GM06990 (cell line): ENCODE results near the gene ETV6.
A peak's percentile ranks its signal among the peaks of the same experiment; 100 is the strongest.

Experiments used
- DNase-seq: peaks from one replicate; pipeline ENCODE4 v3.0.0-alpha.2; 2011; ENCODE audit not compliant: insufficient read length; ENCODE audit errors: extremely low read depth
- H3K27me3 ChIP-seq: replicated peaks from 2 replicates; pipeline ENCODE4 v1.6.0; 2011; ENCODE audit warnings: low read length; ENCODE audit not compliant: control insufficient read depth, insufficient read depth
- H3K36me3 ChIP-seq: 2 replicates; pipeline ENCODE4 v1.5.1; 2011; ENCODE audit warnings: low read length; ENCODE audit not compliant: control insufficient read depth, insufficient read depth
- H3K4me3 ChIP-seq: replicated peaks from 2 replicates; pipeline ENCODE4 v1.5.1; 2011; ENCODE audit warnings: low read depth, mild to moderate bottlenecking, control low read depth, low read length
- TF ChIP-seq, protein P1 (sequence below): IDR thresholded peaks from 2 replicates; pipeline ENCODE4 v1.5.1; 2011; ENCODE audit warnings: low read length, control low read depth, mild to moderate bottlenecking, inconsistent platforms; ENCODE audit not compliant: insufficient read depth, poor library complexity, severe bottlenecking

ETV6 gene

GRCh38 chr12:11648514-11649412 lies 711 bp upstream of the ETV6 start:
- H3K4me3 ChIP-seq = peak overlapping the region; percentile 75
- TF ChIP-seq, protein P1, sequence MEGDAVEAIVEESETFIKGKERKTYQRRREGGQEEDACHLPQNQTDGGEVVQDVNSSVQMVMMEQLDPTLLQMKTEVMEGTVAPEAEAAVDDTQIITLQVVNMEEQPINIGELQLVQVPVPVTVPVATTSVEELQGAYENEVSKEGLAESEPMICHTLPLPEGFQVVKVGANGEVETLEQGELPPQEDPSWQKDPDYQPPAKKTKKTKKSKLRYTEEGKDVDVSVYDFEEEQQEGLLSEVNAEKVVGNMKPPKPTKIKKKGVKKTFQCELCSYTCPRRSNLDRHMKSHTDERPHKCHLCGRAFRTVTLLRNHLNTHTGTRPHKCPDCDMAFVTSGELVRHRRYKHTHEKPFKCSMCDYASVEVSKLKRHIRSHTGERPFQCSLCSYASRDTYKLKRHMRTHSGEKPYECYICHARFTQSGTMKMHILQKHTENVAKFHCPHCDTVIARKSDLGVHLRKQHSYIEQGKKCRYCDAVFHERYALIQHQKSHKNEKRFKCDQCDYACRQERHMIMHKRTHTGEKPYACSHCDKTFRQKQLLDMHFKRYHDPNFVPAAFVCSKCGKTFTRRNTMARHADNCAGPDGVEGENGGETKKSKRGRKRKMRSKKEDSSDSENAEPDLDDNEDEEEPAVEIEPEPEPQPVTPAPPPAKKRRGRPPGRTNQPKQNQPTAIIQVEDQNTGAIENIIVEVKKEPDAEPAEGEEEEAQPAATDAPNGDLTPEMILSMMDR = no peak
- no peaks in the 10 kb centered on the region for H3K27me3 ChIP-seq
- peak; percentile 90 for DNase-seq
- H3K36me3 ChIP-seq = no peaks in the 10 kb centered on the region

DNA sequence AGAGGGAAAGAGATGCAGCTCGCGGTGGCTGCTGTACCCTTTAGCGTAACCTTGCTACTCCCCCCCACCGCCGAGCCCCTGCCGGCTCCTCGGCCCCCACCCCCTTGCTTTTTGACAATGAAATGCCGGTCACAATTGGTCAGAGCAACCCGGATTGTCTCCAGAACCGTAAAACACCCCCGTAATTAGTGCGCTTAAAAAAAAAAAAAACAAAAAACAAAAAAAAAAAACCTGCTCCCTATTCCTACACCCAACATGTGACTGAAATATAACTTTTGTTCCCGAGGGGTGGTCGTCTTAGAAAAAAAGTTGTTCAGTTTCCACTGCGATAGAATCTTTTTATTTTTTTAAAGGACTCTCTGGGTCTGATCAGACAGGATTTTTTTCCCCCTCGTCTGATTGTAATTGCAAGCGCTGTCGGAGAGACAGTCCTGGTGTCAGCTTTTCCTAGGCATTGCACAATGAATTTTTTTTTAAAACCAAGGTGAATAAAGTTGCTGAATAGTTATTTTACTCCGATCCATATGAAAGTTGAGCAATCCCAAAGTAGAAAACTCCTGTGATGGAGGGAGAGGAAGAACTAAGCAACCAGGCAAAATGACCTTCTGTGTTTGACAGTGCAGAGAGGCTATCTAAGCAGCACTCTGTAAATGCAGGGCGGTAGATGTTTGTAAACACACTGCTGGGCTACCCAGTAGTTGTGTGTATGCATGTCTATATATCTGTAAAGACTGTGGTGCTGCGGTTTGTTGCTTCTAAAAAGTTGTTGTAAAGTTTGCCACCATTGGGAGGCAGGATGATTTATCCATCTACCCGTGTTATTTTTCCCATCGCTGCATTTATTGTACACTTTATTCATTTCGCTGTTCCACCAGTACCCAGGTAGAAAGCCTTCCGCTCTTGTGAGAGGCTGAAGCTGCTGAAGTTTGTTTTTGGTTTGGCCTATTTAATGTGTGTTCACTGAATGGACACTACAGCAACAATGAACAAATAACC lies 1.1 kb downstream of the ETV6 start:
- TF ChIP-seq, protein P1 = no peak
- peak; percentile 63 for DNase-seq
- peak overlapping the region; percentile 75 for H3K4me3 ChIP-seq
- no peaks in the 10 kb centered on the region for H3K36me3 ChIP-seq
- no peaks in the 10 kb centered on the region for H3K27me3 ChIP-seq

DNA sequence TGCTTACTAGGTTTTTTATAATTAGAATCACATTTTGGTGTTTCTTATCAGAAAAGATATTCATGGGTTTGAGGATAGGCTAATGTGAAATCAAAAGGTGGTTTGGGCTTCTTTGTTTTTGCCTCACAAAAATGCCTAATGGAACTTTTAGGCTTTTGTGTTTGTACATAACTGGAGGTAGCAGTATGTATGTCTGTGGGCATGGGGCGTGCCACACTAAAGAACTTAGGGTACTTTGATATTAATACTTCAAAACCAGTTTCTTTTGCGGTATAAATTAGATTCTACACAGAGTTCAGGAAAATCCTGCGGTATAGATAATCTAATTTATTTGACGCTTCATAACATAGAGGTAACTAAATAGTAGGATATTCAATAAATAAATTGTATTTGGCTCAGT lies 1.9 kb downstream of the ETV6 start:
- 0 out of 2 replicates have a peak, but pooled peaks cover 1% of the 10 kb centered on the region for H3K36me3 ChIP-seq
- no peaks in the 10 kb centered on the region for H3K27me3 ChIP-seq
- no peak for DNase-seq
- TF ChIP-seq, protein P1 = no peak
- peak overlapping the region; percentile 75 for H3K4me3 ChIP-seq

DNA sequence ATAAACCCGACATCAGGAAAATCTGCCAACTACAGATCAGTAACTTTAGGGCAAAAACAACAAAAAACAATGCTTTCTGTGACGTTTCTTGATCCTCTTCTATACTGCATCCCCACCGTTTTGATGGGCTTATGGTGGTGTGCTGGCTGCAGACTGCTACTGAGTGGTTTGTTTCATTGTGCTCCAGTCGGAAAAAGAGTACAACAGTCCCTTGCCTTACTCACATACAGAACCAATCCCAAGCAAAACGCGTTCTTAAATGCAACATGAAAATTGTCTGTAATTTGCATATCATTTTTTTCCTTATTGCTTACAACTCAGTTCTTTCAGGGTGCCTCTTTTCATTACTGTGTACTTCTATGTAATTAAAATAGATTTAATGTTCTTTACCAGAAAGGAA lies 2.3 kb downstream of the ETV6 start:
- H3K4me3 ChIP-seq = peak overlapping the region; percentile 75
- 0 out of 2 replicates have a peak, but pooled peaks cover 1% of the 10 kb centered on the region for H3K36me3 ChIP-seq
- TF ChIP-seq, protein P1 = no peak
- no peaks in the 10 kb centered on the region for H3K27me3 ChIP-seq
- no peak for DNase-seq

GRCh38 chr12:11652351-11653040 lies 3.0 kb downstream of the ETV6 start:
- peak; percentile 38 for DNase-seq
- Histone ChIP-seq H3K4me3 (peak overlapping the region; percentile 75), H3K36me3 (peaks cover 3% of the 10 kb centered on the region), H3K27me3 (no peaks in the 10 kb centered on the region)
- TF ChIP-seq, protein P1 = no peak
